Activated naive CD4-positive, alpha-beta T cell treated with anti-CD3 and anti-CD28 coated beads, Interleukin-2, amount 50 U/mL, for 72 hours (primary cell): Measurements from ENCODE around the gene GGT6. TPM values are rescaled to one million over a fixed set of nuclear protein-coding genes. Genes with fewer than 3 reads are reported as not detected.
"Not testable (repeated sequence)": the region's sequence is repeated elsewhere in the genome, so short reads cannot be mapped to it uniquely, and the experiment has no call there.

Source experiments
- ATAC-seq, 2 donors: fragments of 150-1000 bp; cut with Tn5 transposase; 2 replicates each; pipeline ENCODE4 v1.10.0; 2021; ENCODE audit warnings: mild to moderate bottlenecking in 2 of 2, moderate library complexity in 2 of 2
- DNase-seq, 2 donors: peaks; one replicate each; pipeline ENCODE4 v3.0.0; 2021 to 2022; ENCODE audit warnings: low spot score in 2 of 2
- H3K27ac Mint-ChIP-seq, 2 donors: one replicate each; pipeline ENCODE4 v1.8.0; 2022; ENCODE audit warnings: mild to moderate bottlenecking in 2 of 2, mixed read lengths in 2 of 2
- H3K36me3 Mint-ChIP-seq, 2 donors: one replicate each; pipeline ENCODE4 v1.8.0; 2022; ENCODE audit warnings: mixed read lengths in 2 of 2
- H3K9me3 Mint-ChIP-seq, 2 donors: one replicate each; pipeline ENCODE4 v1.8.0; 2022; ENCODE audit warnings: mixed read lengths in 2 of 2
- total RNA-seq, 2 donors: library from RNA; stranded (reverse); gene quantifications; one replicate each; pipeline ENCODE4 v1.2.3, GENCODE V29; 2022

Gene GGT6, protein sequence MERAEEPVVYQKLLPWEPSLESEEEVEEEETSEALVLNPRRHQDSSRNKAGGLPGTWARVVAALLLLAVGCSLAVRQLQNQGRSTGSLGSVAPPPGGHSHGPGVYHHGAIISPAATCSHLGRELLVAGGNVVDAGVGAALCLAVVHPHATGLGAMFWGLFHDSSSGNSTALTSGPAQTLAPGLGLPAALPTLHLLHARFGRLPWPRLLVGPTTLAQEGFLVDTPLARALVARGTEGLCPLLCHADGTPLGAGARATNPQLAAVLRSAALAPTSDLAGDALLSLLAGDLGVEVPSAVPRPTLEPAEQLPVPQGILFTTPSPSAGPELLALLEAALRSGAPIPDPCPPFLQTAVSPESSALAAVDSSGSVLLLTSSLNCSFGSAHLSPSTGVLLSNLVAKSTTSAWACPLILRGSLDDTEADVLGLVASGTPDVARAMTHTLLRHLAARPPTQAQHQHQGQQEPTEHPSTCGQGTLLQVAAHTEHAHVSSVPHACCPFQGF
- total RNA-seq, result not detected

DNA sequence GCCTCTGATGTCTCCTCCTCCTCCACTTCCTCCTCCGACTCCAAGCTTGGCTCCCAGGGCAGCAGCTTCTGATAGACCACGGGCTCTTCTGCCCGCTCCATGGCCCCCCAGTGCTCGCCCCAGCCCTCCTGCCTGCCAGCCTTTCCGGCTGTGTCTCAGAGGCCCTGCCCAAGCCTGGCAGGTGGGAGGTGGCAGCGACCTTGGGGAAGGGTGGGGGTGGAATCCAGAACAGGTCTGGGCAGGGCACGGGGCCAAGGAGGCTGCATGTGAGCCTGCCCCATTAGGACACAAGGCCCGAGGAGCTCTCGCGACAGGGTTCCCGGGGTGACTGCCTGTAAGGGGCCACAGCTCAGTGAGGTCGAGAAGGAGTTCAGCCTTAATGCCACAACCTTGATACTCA lies at the start of gene GGT6:
GGT6 (minus strand) TSS at position 157 of the 400 bp plus-strand sequence; CDS start at position 101, 56 bp downstream.
- Mint-ChIP-seq H3K36me3 (peaks cover 2 to 3% of the 10 kb centered on the region in 2 donors), H3K27ac (peak within 1 kb of the TSS; percentile 55 to 88), H3K9me3 (no peaks in the 10 kb centered on the region)
- no peak for DNase-seq
- ATAC-seq, result no peak

DNA sequence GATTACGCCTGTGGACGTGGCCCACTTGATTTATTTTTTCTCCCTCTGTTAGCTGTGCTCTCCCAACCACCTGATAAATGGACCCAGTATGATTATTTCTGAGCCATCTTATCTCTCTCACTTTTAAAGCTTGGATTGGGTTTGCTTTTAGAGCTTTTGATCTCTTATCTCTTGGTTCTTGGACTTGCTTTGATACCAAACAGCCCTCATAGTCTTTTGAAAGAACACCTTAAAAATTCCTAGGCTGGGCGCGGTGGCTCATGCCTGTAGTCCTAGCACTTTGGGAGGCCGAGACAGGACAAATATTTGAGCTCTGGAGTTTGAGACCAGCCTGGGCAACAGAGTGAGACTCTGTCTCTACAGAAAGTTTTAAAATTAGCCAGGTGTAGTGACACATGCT lies 49.8 kb upstream of the GGT6 start:
- Mint-ChIP-seq H3K36me3 (no peaks in the 10 kb centered on the region), H3K9me3 (no peaks in the 10 kb centered on the region), H3K27ac (no peak overlapping the region)
- DNase-seq (no peak), ATAC-seq (no peak)

DNA sequence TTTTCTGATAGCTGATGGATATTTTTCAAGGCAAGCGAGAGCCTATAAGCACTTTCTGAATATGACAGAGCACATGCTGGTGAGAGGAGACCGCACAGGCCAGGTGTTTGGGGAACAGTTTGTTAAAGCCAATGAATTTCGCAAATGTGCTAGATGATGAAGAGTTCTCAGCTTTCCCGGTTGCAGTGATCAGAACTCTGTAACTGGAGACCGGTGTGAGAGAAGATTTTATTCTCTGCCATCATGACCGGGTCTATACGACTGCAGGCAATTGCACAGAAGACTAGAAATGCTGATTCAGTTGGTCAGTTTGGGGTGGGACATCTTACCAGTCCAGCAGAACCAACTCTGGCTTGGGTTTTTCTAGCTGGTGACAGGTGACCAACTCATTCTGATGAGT lies 49.4 kb upstream of the GGT6 start:
- DNase-seq (no peak), ATAC-seq (no peak)
- Mint-ChIP-seq H3K9me3 (no peaks in the 10 kb centered on the region), H3K36me3 (no peaks in the 10 kb centered on the region), H3K27ac (no peak overlapping the region)

DNA sequence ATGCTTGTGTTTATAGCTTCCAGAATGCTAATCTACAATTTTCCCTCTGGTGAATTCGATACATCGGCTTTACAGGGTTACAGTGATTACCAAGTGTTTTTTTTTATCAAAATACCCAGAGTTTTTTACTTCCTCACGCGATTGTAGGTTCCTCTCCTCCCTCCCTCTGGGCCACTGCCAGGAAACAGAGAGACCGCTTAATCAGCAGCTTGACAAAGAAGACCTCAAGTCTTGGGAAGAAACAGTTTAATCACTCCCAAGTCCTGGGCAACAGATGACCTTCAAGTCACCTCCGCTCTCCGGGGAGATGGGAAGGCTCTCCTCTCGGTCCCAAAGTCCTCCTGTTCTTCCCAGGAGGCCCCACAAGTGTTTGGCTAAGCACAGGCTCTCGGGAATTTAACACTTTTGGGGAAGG lies 47.4 kb upstream of the GGT6 start:
- Mint-ChIP-seq H3K9me3 (no peaks in the 10 kb centered on the region), H3K36me3 (no peaks in the 10 kb centered on the region), H3K27ac (no peak overlapping the region)
- ATAC-seq (no peak), DNase-seq (no peak)

DNA sequence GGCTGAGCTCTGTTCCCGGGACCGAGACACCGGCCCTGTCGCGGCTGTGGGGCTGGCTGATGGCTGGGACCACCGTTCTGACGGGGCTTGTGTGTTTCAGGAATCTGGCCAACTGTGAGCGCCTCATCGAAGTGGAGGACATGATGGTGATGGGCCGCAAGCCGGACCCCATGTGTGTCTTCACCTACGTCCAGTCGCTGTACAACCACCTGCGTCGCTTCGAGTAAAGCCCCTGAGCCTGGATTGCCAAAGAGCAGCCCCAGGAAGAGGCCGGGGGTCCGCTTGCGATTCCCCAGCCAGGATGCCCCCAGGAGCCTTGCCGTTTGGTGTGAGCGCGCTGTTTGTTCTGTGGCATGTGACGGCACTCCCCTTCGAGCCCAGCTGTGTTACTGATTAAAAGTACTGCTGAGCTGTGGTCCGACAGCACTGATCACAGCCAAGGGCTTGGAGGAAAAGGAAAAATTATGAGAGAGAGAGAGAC lies 46.9 kb upstream of the GGT6 start:
- H3K9me3 Mint-ChIP-seq, result no peaks in the 10 kb centered on the region
- H3K27ac Mint-ChIP-seq, result no peak overlapping the region
- DNase-seq, result no peak
- no peaks in the 10 kb centered on the region for H3K36me3 Mint-ChIP-seq
- no peak for ATAC-seq

DNA sequence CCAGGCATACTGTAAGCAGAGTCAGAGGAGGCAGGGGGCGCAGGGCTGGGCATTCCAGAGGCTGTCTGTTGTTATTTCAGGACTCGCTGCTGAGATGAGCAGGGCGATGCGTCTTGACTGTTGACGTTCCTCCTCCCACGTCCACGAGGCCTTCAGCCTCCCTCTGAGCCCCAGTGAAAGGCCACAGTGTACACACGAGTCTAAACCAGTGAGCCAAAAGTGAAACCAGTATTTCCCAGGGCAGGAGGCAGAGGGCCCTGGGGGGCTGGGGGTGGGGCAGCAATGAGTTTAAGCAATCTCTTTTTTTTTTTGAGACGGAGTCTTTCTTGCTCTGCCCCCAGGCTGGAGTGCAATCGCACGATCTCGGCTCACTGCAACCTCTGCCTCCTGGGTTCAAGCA lies 45.4 kb upstream of the GGT6 start:
- H3K9me3 Mint-ChIP-seq, result no peaks in the 10 kb centered on the region
- H3K27ac Mint-ChIP-seq, result no peak overlapping the region
- DNase-seq, result no peak
- no peaks in the 10 kb centered on the region for H3K36me3 Mint-ChIP-seq
- ATAC-seq, result no peak

DNA sequence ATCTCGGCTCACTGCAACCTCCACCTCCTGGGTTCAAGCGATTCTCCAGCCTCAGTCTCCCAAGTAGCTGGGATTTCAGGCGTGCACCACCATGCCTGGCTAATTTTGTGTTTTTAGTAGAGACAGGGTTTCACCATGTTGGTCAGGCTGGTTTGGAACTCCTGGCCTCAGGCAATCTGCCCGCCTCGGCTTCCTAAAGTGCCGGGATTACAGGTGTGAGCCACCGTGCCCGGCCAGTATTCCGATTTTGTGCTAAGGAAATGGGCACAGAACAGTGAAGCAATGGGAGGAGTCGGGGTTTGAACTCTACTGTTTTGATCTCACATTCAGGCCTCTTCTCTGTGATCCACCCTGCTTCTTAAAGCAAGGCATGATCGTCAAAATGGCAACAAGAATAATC lies 44.4 kb upstream of the GGT6 start:
- not testable (repeated sequence) for ATAC-seq, H3K36me3 Mint-ChIP-seq, H3K27ac Mint-ChIP-seq, H3K9me3 Mint-ChIP-seq, DNase-seq

DNA sequence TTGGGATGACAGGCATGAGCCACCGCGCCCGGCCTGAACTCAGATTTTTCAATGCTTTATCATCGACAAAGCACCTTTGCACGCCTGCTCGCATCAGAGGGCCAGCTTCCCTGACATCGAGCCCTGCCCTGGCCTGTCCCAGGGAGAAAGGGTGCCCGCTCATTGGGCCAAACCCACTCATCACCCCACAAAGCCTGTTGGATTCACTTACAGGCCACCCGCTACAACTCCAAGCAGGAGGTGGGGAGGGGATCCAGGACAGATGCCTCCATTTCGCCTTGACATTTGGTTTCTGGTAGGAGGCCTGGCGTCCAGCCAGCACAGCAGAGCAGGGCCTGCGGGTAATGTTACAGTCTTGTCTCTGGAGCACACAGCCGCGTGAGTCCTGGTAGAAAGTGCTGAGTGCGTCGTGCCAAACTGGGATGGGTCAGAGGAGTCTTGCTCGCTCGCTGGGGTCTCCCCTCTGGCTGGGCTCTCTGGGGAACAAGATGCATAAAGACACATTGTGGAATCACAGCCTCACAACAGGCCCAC lies 43.8 kb upstream of the GGT6 start:
- Mint-ChIP-seq H3K36me3 (no peaks in the 10 kb centered on the region), H3K27ac (no peak overlapping the region), H3K9me3 (no peaks in the 10 kb centered on the region)
- no peak for ATAC-seq
- DNase-seq, result no peak

DNA sequence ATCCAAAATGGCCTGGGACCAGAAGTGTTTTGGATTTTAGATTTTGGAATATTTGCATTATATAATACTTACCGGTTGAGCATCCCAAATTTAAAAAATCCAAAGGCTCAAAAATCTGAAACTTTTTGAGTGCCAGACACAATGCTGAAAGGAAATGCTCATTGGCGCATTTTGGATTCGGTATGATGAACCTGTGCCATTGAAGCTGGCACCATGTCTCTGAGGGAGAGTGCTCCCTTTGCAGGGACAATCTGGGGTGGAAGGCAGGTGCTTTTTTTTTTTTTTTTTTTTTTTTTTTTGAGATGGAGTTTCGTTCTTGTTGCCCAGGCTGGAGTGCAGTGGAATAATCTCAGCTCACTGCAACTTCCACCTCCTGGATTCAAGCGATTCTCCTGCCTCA lies 41.7 kb upstream of the GGT6 start:
- Mint-ChIP-seq H3K27ac (no peak overlapping the region), H3K36me3 (no peaks in the 10 kb centered on the region), H3K9me3 (no peaks in the 10 kb centered on the region)
- DNase-seq (no peak), ATAC-seq (no peak)

DNA sequence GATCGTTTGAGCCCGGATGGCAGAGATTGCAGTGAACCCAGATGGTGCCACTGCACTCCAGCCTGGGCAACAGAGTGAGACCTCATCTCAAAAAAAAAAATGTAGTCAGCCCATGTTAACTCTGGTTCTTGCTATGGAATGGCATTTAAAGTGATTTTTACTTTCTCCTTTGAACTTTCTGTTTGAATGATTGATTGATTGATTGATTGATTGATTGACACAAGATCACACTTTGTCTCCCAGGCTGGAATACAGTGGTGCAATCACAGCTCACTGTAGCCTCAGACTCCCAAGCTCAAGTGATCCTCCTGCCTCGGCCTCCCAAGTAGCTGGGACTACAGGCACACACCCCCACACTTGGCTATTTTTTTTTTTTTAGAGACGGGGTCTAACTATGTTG lies 40.9 kb upstream of the GGT6 start:
- Mint-ChIP-seq H3K36me3 (no peaks in the 10 kb centered on the region), H3K9me3 (no peaks in the 10 kb centered on the region), H3K27ac (no peak overlapping the region)
- no peak for DNase-seq
- ATAC-seq, result no peak

DNA sequence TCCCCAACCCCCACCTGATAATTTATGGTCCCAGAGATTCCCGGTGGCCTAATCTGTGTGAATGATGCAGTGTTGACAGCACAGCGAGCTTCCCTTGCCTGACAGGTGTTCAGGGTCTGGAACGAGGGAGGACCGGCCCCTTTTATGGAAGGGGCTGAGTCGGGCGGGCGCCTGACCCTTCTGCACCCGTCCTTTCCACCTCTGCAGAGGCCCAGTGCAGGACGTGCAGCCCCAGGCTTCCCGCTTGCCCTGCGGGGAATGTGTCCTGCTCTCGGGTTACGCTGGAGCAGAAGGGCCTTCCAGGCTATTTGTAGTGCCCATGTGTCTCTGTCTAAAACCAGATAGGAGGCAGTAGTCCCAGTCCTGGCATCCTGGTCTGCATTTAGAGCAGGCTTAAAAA lies 40.2 kb upstream of the GGT6 start:
- no peak for ATAC-seq
- DNase-seq, result no peak
- H3K9me3 Mint-ChIP-seq, result no peaks in the 10 kb centered on the region
- no peaks in the 10 kb centered on the region for H3K36me3 Mint-ChIP-seq
- H3K27ac Mint-ChIP-seq, result no peak overlapping the region

DNA sequence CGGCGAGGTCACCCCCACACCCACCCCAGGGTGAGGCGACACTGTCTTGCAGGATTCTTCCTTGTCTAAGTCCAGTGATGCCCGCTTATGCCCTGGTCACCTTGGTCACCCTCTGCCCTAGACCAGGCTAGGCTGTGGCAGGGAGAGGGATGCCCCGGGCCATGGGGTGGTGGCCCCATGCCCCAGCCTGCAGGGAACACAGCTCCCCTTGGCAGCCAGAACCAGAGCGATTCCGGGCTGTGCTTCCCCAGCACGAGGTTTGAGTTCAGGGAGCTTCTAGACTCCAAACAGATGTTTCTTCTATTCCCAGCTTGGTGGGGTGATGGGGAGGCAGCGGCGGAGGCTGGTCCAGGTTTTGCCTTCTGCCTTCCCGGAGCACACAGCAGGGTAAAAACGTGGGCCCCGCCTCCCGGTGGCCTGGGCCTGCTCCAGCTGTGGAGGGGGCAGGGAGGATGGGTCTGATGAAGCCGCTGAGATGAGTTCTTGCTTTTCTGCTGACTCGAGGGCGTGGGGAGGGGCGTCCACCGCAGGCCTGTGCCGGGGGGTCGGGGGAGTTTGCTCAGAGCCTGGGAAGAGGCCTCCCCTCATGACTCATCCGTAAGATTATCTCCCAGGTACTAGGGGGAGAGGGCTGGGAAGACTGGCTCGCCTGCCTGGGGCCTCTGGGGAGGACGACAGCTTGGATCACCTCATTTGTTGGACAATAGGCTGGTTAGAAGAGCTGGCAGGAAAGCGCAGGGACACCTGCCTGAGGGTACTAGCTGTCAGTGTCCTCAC lies 39.3 kb upstream of the GGT6 start:
- Mint-ChIP-seq H3K9me3 (no peaks in the 10 kb centered on the region), H3K27ac (peak overlapping the region in 1 of 2 donors; percentile 12), H3K36me3 (no peaks in the 10 kb centered on the region)
- DNase-seq (no peak), ATAC-seq (no peak)

DNA sequence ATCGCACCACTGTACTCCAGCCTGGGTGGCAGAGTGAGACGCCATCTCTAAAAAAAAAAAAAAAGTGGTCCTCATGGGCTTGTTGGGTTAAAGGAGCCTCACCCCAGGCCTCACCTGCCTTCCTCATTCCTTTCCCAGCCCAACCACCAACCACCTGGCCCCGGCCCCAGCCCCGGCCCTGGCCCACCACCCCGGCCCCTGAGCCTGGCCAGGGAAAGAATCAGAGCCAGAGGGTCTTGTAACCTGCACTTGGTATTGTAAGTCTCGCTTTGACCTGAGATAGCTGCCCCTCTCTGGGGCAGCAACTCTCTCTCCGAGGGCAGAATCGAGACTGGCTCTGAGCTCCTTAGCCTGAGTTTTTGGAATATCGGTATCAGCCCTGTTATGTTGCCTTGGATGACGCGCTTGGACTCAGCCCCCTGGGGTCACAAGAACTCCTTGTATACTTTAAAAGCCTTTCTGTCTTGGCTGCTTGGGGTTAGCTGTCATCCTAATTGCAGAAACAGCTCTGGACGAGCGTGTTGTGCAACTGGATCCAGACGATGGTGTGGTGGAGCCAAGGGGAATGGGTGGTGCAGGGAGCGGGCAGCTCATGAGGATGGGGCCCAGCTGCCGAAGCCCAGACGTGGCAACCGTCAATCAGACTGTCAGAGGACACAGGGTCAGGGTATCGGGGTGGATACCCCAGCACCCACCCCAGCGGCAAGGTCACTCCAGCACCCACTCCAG lies 38.6 kb upstream of the GGT6 start:
- no peaks in the 10 kb centered on the region for H3K36me3 Mint-ChIP-seq
- ATAC-seq, result no peak
- peak overlapping the region in 1 of 2 donors; percentile 12 for H3K27ac Mint-ChIP-seq
- DNase-seq, result no peak
- H3K9me3 Mint-ChIP-seq, result no peaks in the 10 kb centered on the region

DNA sequence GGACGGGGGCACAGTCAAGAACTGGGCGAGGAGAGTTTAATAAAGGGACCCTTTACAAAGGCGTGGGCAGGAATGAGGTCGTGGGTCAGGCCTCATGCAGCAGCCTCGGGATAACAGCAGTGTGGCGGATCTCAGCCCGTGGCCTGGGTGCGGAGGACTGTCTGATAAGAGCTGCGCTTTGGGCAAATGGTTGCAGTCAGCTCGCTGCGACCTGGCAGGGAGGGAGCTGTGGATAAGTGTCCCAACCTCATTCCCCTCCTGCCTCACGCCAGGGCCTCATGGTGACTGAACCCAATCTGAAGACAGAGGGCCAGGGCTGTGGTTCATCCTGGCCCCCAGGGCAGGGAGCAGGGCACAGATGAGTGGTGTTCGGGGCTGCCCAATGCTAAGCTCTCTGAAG lies 37.6 kb upstream of the GGT6 start:
- no peak for ATAC-seq
- DNase-seq, result no peak
- H3K27ac Mint-ChIP-seq, result no peak overlapping the region
- H3K9me3 Mint-ChIP-seq, result no peaks in the 10 kb centered on the region
- no peaks in the 10 kb centered on the region for H3K36me3 Mint-ChIP-seq

DNA sequence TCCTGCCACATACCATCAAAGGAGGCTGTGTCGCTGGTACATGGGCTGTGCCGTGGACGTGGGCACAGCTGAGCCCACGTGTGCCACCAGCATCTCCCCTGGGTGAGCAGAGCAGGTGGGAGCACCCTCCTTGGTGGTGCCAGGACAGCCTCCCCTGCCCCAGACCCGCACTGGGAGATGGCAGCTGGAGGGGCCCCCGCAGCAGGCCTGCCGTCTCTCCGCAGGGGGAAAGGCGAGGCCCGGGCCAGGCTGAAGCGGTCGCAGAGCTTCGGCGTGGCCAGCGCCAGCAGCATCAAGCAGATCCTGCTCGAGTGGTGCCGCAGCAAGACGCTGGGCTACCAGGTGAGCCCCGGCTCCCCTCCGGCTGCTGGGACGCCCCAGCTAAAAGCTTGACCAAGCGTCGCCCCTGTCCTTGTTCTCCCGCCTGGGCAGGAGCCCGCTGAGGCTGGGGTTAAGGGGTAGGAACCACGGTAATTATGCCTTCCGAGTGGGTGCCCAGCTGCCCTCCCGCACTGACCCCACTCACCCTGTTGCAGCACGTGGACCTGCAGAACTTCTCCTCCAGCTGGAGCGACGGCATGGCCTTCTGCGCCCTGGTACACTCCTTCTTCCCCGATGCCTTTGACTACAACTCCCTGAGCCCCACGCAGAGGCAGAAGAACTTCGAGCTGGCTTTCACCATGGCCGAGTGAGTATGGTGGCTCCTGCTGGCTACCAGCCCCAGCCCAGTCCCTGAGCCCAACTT lies 36.4 kb upstream of the GGT6 start:
- no peak for DNase-seq
- no peaks in the 10 kb centered on the region for H3K36me3 Mint-ChIP-seq
- no peaks in the 10 kb centered on the region for H3K9me3 Mint-ChIP-seq
- H3K27ac Mint-ChIP-seq, result no peak overlapping the region
- ATAC-seq, result no peak

DNA sequence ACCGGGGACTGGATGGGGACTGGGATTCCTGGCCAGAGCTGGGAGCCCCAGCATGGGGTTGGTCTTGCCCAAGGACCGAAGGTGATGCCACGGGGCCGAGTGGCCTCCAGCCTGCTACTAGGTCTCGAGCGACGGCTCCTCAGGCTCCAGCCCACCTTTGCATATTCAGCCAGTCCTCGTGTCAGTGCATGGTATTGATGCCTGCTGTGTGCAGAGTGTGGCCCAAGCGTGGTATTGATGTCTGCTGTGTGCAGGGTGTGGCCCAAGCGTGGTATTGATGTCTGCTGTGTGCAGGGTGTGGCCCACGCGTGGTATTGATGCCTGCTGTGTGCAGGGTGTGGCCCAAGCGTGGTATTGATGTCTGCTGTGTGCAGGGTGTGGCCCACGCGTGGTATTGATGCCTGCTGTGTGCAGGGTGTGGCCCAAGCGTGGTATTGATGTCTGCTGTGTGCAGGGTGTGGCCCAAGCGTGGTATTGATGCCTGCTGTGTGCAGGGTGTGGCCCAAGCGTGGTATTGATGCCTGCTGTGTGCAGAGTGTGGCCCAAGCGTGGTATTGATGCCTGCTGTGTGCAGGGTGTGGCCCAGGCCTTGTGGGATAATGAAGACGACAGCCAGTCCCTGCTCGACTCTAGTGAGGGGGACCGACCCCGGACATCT lies 35.4 kb upstream of the GGT6 start:
- not testable (repeated sequence) for DNase-seq, H3K27ac Mint-ChIP-seq, ATAC-seq, H3K36me3 Mint-ChIP-seq, H3K9me3 Mint-ChIP-seq
